Liver (tissue), 9 donors: ENCODE data around the gene CMIP. TPM values are rescaled to one million over a fixed set of nuclear protein-coding genes. Genes with fewer than 3 reads are reported as not detected.
"Not testable (repeated sequence)": the region's sequence is repeated elsewhere in the genome, so short reads cannot be mapped to it uniquely, and the experiment has no call there.

ENCODE experiments used
- DNase-seq: peaks from one replicate; pipeline ENCODE4 v3.0.0-alpha.2; 2017; ENCODE audit warnings: low spot score
- H3K27ac ChIP-seq, 2 donors: one replicate each; pipeline ENCODE4 v1.7.0; 2013; ENCODE audit warnings: inconsistent platforms in 2 of 2, low read length in 2 of 2, control low read depth in 1 of 2, low read depth in 1 of 2, mild to moderate bottlenecking in 1 of 2
- H3K27me3 ChIP-seq, 4 donors: one replicate each; pipeline versions ENCODE4 v1.6.1 to v1.7.0; 2013; ENCODE audit warnings: low read length in 3 of 4, inconsistent platforms in 1 of 4, mild to moderate bottlenecking in 1 of 4, moderate library complexity in 1 of 4; ENCODE audit not compliant: control insufficient read depth in 4 of 4, insufficient read depth in 4 of 4
- H3K36me3 ChIP-seq, 4 donors: one replicate each; pipeline versions ENCODE4 v1.6.1 to v1.7.0; 2013; ENCODE audit warnings: low read length in 3 of 4, mild to moderate bottlenecking in 3 of 4, low read depth in 1 of 4, moderate library complexity in 1 of 4; ENCODE audit not compliant: control insufficient read depth in 4 of 4, insufficient read depth in 3 of 4
- H3K4me1 ChIP-seq, 4 donors: one replicate each; pipeline versions ENCODE4 v1.6.1 to v1.7.0; 2013; ENCODE audit warnings: low read length in 3 of 4, mild to moderate bottlenecking in 3 of 4, moderate library complexity in 1 of 4; ENCODE audit not compliant: control insufficient read depth in 4 of 4, insufficient read depth in 4 of 4
- H3K4me3 ChIP-seq, 3 donors: one replicate each; pipeline versions ENCODE4 v1.6.1 to v1.7.0; 2013; ENCODE audit warnings: low read length in 3 of 3, control low read depth in 1 of 3, low read depth in 1 of 3, mild to moderate bottlenecking in 1 of 3
- H3K9ac ChIP-seq, 2 donors: one replicate each; pipeline ENCODE4 v1.7.0; 2013; ENCODE audit warnings: low read length in 2 of 2, mild to moderate bottlenecking in 2 of 2, moderate library complexity in 2 of 2, control low read depth in 1 of 2, low read depth in 1 of 2
- H3K9me3 ChIP-seq, 4 donors: one replicate each; pipeline versions ENCODE4 v1.6.1 to v1.7.0; 2013; ENCODE audit warnings: low read length in 3 of 4; ENCODE audit not compliant: control insufficient read depth in 4 of 4
- CTCF ChIP-seq: fragments of 150-350 bp; IDR thresholded peaks from 2 replicates; pipeline ENCODE4 v1.5.1; 2017; ENCODE audit warnings: improper control_type of control experiment, low read depth, low read length; ENCODE audit not compliant: missing input control
- EGR1 ChIP-seq, 2 donors: IDR thresholded peaks; 2 replicates each; pipeline ENCODE4 v1.6.1; 2016 to 2018; ENCODE audit warnings: antibody characterized with exemption in 2 of 2, low read depth in 2 of 2
- FOXA1 ChIP-seq: IDR thresholded peaks from 2 replicates; pipeline ENCODE4 v1.6.1; 2016; ENCODE audit warnings: antibody characterized with exemption
- GABPA ChIP-seq, 2 donors: IDR thresholded peaks in 1 of 2; conservative IDR thresholded peaks in 1 of 2; 2 replicates each; pipeline ENCODE4 v1.6.1; 2016; ENCODE audit warnings: antibody characterized with exemption in 2 of 2, mild to moderate bottlenecking in 1 of 2, moderate library complexity in 1 of 2
- NR2F2 ChIP-seq: IDR thresholded peaks from 2 replicates; pipeline ENCODE4 v1.6.1; 2016; ENCODE audit warnings: antibody characterized with exemption
- RAD21 ChIP-seq, 2 donors: IDR thresholded peaks; 2 replicates each; pipeline ENCODE4 v1.6.1; 2016; ENCODE audit warnings: antibody characterized with exemption in 2 of 2, mild to moderate bottlenecking in 2 of 2
- REST ChIP-seq: IDR thresholded peaks from 2 replicates; pipeline ENCODE4 v1.6.1; 2016; ENCODE audit warnings: antibody characterized with exemption, mild to moderate bottlenecking
- SP1 ChIP-seq: IDR thresholded peaks from 2 replicates; pipeline ENCODE4 v1.6.1; 2018; ENCODE audit warnings: antibody characterized with exemption, mild to moderate bottlenecking
- YY1 ChIP-seq: IDR thresholded peaks from 2 replicates; pipeline ENCODE4 v1.6.1; 2016; ENCODE audit warnings: antibody characterized with exemption, mild to moderate bottlenecking
- ZBTB33 ChIP-seq: IDR thresholded peaks from 2 replicates; pipeline ENCODE4 v1.6.1; 2016; ENCODE audit warnings: antibody characterized with exemption
- WGBS: extraction: QIAGEN DNeasy Blood & Tissue Kit; methylation state at CpG from one replicate; pipeline ENCODE4 v1.1.7; 2013; 5-methylcytosine and 5-hydroxymethylcytosine counted together
- polyA plus RNA-seq, 2 donors: library from polyadenylated mRNA; stranded (reverse) in 1 of 2; unstranded in 1 of 2; fragments of 200-250 nt in 1 of 2; fragments of >200 nt in 1 of 2; fragmentation: Nextera tagmentation in 1 of 2; extraction: Ambion mirVana in 1 of 2; gene quantifications; one replicate each; pipeline versions ENCODE4 v1.2.1 to v1.2.3, GENCODE V29; 2013 to 2015
- total RNA-seq, 2 donors: library from RNA; depleted of rRNA; stranded (reverse); fragments of >200 nt; gene quantifications; one replicate each; pipeline ENCODE4 v1.2.3, GENCODE V29; 2014
- donor health status: healthy.
- donor health status: healthy.
- donor health status: healthy.
- donor health status: healthy.
- donor health status: healthy.

Gene CMIP
- total and polyA plus RNA-seq, 4 donors = 1.7 to 15.6 (median 10.1) TPM

- TF ChIP-seq NR2F2 (no peak), RAD21 (IDR thresholded peaks at IDR 0.05) (peak; percentile 98 to 99), CTCF (peak; percentile 96), SP1 (no peak)
- 26% methylated on average over 37 of the region's 37 CpGs for WGBS
- Histone ChIP-seq H3K9ac (no peak overlapping the region), H3K4me1 (peaks cover 0 to 8% (median 6%) of the 10 kb centered on the region in 4 donors), H3K9me3 (peaks cover 0 to 2% (median 0%) of the 10 kb centered on the region in 4 donors), H3K4me3 (peak overlapping the region in 2 of 3 donors; percentile 30 to 50), H3K27ac (no peak overlapping the region), H3K36me3 (no peaks in the 10 kb centered on the region), H3K27me3 (no peaks in the 10 kb centered on the region)
- peak; percentile 88 for DNase-seq
Observed at GRCh38 chr16:81403601-81404391, 40.8 kb upstream of the CMIP start.

GRCh38 chr16:81405002-81405401 is 39.6 kb upstream of the CMIP start:
- not testable (repeated sequence) for DNase-seq, H3K4me3 ChIP-seq, H3K27me3 ChIP-seq, H3K4me1 ChIP-seq, H3K9me3 ChIP-seq, H3K27ac ChIP-seq, H3K9ac ChIP-seq, H3K36me3 ChIP-seq
- WGBS = 71% methylated on average over 2 of the region's 2 CpGs

GRCh38 chr16:81405702-81406113 is 38.9 kb upstream of the CMIP start:
- WGBS = 71% methylated on average over 11 of the region's 11 CpGs
- no peak for DNase-seq
- TF ChIP-seq YY1 (no peak), REST (no peak), CTCF (no peak), ZBTB33 (no peak), EGR1 (IDR thresholded peaks at IDR 0.05; ENCODE audit: low read depth in 2 of 2) (no peak), GABPA (IDR thresholded peaks at IDR 0.05 in 1 of 2, conservative IDR thresholded peaks at IDR 0.05 in 1 of 2) (no peak), FOXA1 (no peak)
- no peak overlapping the region for H3K27ac ChIP-seq
- H3K4me3 ChIP-seq = no peak overlapping the region
- no peaks in the 10 kb centered on the region for H3K9me3 ChIP-seq
- H3K9ac ChIP-seq = no peak overlapping the region
- H3K4me1 ChIP-seq = peaks cover 0 to 8% (median 6%) of the 10 kb centered on the region in 4 donors
- no peaks in the 10 kb centered on the region for H3K36me3 ChIP-seq
- no peaks in the 10 kb centered on the region for H3K27me3 ChIP-seq
